GM12864 (cell line): ENCODE measurements around the gene TMEM170A.

Experiments used
- DNase-seq: peaks from one replicate; pipeline ENCODE4 v3.0.0-alpha.2; 2011; ENCODE audit warnings: low read depth
- H3K4me3 ChIP-seq: 2 replicates; pipeline ENCODE4 v1.5.1; 2011; ENCODE audit warnings: mild to moderate bottlenecking, low read depth, low read length, control low read depth
- TF ChIP-seq, protein P1 (sequence below): IDR thresholded peaks from 2 replicates; pipeline ENCODE4 v1.5.1; 2011; ENCODE audit warnings: low read depth, mild to moderate bottlenecking, moderate library complexity, low read length, control low read depth, inconsistent platforms; ENCODE audit errors: missing control alignments

Gene TMEM170A

DNA sequence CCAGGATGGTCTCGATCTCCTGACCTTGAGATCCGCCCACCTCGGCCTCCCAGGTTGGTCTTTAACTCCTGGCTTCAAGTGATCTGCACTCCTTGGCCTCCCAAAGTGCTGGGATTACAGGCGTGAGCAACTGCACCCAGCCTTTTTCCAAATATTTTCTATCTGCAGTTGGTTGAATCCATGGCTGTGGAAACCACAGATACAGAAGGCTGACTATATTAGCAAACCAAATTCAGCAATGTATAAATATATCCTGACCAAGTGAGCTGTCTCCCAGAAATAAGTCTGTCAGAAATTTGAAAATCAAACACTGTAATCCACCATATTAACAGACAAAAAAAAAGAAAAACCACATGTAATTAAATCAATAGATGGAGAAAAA lies 40.8 kb downstream of the TMEM170A start:
- H3K4me3 ChIP-seq, result no peak overlapping the region
- TF ChIP-seq, protein P1, sequence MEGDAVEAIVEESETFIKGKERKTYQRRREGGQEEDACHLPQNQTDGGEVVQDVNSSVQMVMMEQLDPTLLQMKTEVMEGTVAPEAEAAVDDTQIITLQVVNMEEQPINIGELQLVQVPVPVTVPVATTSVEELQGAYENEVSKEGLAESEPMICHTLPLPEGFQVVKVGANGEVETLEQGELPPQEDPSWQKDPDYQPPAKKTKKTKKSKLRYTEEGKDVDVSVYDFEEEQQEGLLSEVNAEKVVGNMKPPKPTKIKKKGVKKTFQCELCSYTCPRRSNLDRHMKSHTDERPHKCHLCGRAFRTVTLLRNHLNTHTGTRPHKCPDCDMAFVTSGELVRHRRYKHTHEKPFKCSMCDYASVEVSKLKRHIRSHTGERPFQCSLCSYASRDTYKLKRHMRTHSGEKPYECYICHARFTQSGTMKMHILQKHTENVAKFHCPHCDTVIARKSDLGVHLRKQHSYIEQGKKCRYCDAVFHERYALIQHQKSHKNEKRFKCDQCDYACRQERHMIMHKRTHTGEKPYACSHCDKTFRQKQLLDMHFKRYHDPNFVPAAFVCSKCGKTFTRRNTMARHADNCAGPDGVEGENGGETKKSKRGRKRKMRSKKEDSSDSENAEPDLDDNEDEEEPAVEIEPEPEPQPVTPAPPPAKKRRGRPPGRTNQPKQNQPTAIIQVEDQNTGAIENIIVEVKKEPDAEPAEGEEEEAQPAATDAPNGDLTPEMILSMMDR, result no peak
- DNase-seq, result no peak

DNA sequence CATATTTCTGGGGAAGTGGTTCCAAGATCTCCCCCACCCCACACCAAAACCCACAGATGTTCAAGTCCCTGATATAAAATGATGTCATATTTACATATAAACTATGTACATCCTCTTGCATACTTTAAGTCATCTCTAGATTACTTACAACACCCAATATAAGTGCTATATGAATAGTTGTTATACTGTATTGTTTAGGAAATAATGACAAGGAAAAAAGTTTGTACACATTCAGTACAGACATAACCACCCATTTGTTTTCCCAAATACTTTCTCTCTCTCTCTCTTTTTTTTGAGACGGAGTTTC lies 42.7 kb downstream of the TMEM170A start:
- DNase-seq, result no peak
- no peak overlapping the region for H3K4me3 ChIP-seq
- TF ChIP-seq, protein P1, result no peak

DNA sequence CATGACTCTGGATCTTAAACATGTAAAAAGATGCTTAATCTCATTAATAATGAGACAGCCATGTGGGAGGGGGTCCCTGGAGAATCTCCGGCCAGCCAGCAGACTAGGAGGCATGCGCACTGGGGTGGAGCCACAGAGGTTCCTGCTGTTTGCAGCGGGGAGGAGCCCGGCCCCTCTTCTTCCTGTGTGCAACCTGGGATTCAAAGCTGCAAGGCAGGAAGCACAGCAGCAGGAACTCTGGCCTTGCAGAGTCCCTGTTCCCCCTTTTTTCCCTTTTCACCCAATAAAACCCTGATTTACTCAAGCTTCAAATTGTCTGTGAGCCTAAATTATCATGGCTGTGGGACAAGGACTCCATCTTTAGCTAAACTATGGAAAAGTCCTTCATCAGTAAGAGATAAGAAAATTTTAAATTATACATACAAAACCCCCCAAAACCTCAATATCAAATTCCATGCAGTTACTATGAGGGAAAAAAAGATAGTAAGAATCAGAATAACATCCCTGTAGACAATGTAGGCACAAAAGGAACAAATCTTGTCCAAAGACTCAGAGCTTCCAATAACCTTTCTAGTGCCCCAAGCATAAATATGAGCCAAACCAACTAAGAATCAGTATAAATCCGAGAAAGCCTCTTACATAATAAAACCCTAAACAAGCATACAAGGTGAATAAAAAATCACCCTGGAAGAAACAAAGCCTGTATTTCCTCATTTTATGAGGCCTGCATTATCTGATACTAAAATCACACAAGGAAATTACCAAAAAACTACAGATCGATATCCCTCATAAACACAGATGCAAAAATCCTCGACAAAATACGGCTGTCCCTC lies 43.3 kb downstream of the TMEM170A start:
- DNase-seq, result no peak
- TF ChIP-seq, protein P1, result no peak
- no peak overlapping the region for H3K4me3 ChIP-seq

DNA sequence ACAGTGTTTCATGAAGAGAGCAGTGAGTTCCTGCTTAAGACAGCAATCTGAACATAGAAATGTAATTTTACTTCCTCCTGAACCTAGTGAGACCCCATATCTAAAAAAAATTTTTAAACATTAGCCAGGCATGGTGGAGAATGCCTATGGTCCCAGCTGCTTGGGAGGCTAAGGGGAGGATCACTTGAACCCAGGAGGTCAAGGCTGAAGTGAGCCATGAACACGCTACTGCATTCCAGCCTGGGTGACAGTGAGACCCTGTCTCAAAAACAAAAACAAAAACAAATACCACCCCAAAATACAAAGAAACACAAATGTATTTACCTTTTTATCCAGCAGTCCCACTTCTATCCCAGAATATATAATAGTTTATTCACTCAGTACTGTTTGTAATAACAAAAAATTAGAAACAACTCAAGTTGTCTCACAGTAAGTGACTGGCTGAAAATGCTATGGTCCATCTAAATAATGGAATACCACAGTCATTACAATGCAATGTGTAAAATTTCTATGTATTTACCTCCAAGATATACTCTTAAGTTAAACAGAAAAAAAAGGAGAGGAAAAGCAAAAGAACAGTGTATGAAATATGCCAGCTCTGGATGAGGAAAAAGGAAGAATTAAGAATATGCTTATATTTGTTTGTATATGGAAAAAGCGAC lies 47.5 kb downstream of the TMEM170A start:
- TF ChIP-seq, protein P1, result no peak
- no peak for DNase-seq
- no peak overlapping the region for H3K4me3 ChIP-seq

DNA sequence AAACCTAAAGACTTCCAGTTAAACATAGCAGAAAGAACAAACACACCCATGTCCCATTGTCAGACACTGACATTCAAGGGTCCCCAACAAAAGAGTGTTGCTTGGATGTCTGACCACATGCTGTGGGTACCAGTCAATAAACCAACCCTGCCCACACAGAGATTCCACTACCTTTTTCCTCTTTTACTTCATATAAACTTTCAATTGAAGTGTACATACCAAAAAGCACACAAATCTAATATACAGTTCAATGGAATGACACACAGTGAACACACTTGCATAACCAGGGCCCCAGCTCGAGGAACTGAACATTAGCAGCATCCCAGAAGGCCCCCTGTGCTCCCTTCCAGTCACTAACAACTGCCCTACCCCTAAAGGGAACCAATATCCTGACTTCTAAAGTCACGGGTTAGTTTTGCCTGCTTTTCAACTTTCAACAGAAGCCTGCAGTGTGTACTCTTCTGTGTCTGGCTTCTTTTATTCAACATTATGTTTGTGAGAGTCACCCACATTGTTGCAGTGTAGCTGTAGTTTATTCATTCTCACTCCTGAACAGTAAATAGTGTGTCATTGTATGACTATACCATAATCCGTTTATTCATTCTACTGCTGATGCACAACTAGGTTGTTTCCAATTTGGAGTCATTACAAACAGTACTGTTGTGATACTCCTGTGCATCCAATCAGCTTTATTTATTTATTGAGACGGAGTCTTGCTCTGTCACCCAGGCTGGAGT lies 49.2 kb downstream of the TMEM170A start:
- DNase-seq, result no peak

DNA sequence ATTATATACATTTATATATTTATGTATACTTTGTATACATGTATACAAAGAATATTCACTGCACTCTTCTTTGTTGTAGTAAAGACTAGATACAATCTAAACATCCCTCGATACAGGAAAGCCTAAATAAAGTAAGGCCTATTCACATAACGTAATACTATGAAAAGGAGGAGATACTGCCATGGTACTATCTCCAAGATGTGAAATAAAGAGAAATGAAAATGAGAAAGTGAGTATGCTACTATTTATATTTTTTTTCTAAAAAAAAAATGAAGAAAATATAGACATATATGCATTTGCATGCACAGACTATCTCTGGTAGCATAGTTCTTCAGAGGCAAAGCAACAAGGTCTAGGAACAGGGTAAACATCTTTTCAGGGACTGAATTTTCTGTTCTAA lies 50.5 kb downstream of the TMEM170A start:
- no peak overlapping the region for H3K4me3 ChIP-seq
- TF ChIP-seq, protein P1, result no peak
- DNase-seq, result no peak

More for the DNA sequence above, 49.2 kb downstream of the TMEM170A start:
- TF ChIP-seq, protein P1, result no peak
- H3K4me3 ChIP-seq, result no peak overlapping the region
